Measurements from ENCODE around the gene LRRK1. TPM values are rescaled to one million over a fixed set of nuclear protein-coding genes. Genes with fewer than 3 reads are reported as not detected.

The LRRK1 gene
- total and polyA plus RNA-seq, 2 of the 4 experiments (the other 2 are of a cell fraction): 3.0 to 5.8 TPM

- Histone ChIP-seq H3K4ac (ENCODE audit: low read depth, low read length) (no peak overlapping the region), H2AK9ac (replicated peaks; ENCODE audit: low read depth, low read length, poor library complexity) (no peak overlapping the region), H2BK5ac (ENCODE audit: low read depth, low read length, poor library complexity, severe bottlenecking) (no peak overlapping the region), H3K9ac (ENCODE audit: low read depth, low read length) (no peak overlapping the region), H3K4me3 (ENCODE audit: insufficient read depth, low read depth, low read length) (no peak overlapping the region), H4K5ac (ENCODE audit: low read depth, low read length) (no peak overlapping the region), H3K9me1 (ENCODE audit: insufficient read depth, low read length) (no peaks in the 10 kb centered on the region; the same call in 1 of the 2 replicates), H2BK120ac (ENCODE audit: low read depth, low read length) (no peak overlapping the region), H4K8ac (ENCODE audit: low read depth in 2 of 2, low read length in 2 of 2) (no peak overlapping the region), H3K27me3 (ENCODE audit: control insufficient read depth, insufficient read depth, low read length) (no peaks in the 10 kb centered on the region), H3K9me3 (ENCODE audit: control insufficient read depth, insufficient read depth, low read length) (no peaks in the 10 kb centered on the region), H4K20me1 (ENCODE audit: insufficient read depth, low read length) (no peaks in the 10 kb centered on the region), H4K91ac (ENCODE audit: insufficient read depth, low read depth, low read length) (no peak overlapping the region), H2AK5ac (ENCODE audit: low read depth, low read length) (no peak overlapping the region), H3K23ac (ENCODE audit: low read depth, low read length) (no peak overlapping the region), H2BK15ac (ENCODE audit: low read depth, low read length) (no peak overlapping the region), H3K56ac (ENCODE audit: extremely low read depth, insufficient read depth, low read length) (no peak overlapping the region), H3K4me2 (ENCODE audit: low read depth, low read length) (peak overlapping the region; percentile 67), H2AFZ (replicated peaks; ENCODE audit: low read length, poor library complexity) (no peak overlapping the region), H3K4me1 (ENCODE audit: control insufficient read depth, insufficient read depth, low read length) (peaks cover 10% of the 10 kb centered on the region), H3K14ac (replicated peaks; ENCODE audit: low read depth, low read length) (no peak overlapping the region), H2BK20ac (ENCODE audit: low read depth, low read length) (no peak overlapping the region), H3K18ac (ENCODE audit: low read depth, low read length) (no peak overlapping the region), H3K79me1 (ENCODE audit: low read depth in 1 of 2, low read length in 2 of 2) (peaks cover 0 to 3% of the 10 kb centered on the region in 2 experiments; a peak in 1 of 4 replicates), H3K27ac (ENCODE audit: insufficient read depth, low read length) (no peak overlapping the region), H3K36me3 (ENCODE audit: control insufficient read depth, insufficient read depth, low read length) (no peaks in the 10 kb centered on the region)
- no TSS peak for BruUV-seq (replicated peaks)
- TF ChIP-seq POLR2A (IDR thresholded peaks at IDR 0.05; ENCODE audit: low read depth, low read length) (no peak), MAZ (IDR thresholded peaks at IDR 0.05; ENCODE audit: borderline replicate concordance, low read depth, low read length) (no peak), MAFK (IDR thresholded peaks at IDR 0.05; ENCODE audit: low read depth, low read length) (no peak), MXI1 (IDR thresholded peaks at IDR 0.05; ENCODE audit: borderline replicate concordance, low read depth, low read length) (no peak), CTCF (conservative IDR thresholded peaks at IDR 0.05; ENCODE audit: low read depth, low read length) (no peak), FOS (IDR thresholded peaks at IDR 0.05; ENCODE audit: low read depth, low read length) (no peak), RCOR1 (IDR thresholded peaks at IDR 0.05; ENCODE audit: insufficient replicate concordance, low read length) (no peak), RFX5 (IDR thresholded peaks at IDR 0.05; ENCODE audit: low read depth, low read length) (no peak), USF2 (IDR thresholded peaks at IDR 0.05; ENCODE audit: low read depth, low read length) (no peak), RAD21 (IDR thresholded peaks at IDR 0.05; ENCODE audit: low read length) (no peak), CHD1 (IDR thresholded peaks at IDR 0.05; ENCODE audit: low read depth, low read length) (no peak), SMC3 (IDR thresholded peaks at IDR 0.05; ENCODE audit: low read depth, low read length) (no peak), NFE2L2 (IDR thresholded peaks at IDR 0.05; ENCODE audit: low read depth, low read length) (no peak), CEBPB (IDR thresholded peaks at IDR 0.05; ENCODE audit: low read depth, low read length) (no peak), BHLHE40 (IDR thresholded peaks at IDR 0.05; ENCODE audit: low read depth, low read length) (no peak)
- TF ChIP-seq, protein P1, sequence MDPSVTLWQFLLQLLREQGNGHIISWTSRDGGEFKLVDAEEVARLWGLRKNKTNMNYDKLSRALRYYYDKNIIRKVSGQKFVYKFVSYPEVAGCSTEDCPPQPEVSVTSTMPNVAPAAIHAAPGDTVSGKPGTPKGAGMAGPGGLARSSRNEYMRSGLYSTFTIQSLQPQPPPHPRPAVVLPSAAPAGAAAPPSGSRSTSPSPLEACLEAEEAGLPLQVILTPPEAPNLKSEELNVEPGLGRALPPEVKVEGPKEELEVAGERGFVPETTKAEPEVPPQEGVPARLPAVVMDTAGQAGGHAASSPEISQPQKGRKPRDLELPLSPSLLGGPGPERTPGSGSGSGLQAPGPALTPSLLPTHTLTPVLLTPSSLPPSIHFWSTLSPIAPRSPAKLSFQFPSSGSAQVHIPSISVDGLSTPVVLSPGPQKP (IDR thresholded peaks at IDR 0.05; ENCODE audit: borderline replicate concordance, low read depth, low read length): no peak
- CTCF ChIA-PET: no interaction called here
- no CpG with 5 or more reads among the region's 3 CpGs for WGBS, 2 experiments (ENCODE audit: extremely low coverage in 2 of 2, insufficient read length in 1 of 2)
- intact Hi-C loops (cut with micrococcal nuclease) (no loop called here), dilution Hi-C loops (cut with HindIII; ENCODE audit: low sequenced_read_pairs, unreplicated experiment) (no loop called here), in situ Hi-C loops (cut with MboI; ENCODE audit: low sequenced_read_pairs) (no loop called here)
- no peak for DNase-seq
- ATAC-seq (ENCODE audit: low read depth): no peak
- POLR2A ChIA-PET (ENCODE audit: unreplicated experiment): no interaction called here
Observed at GRCh38 chr15:100948430-100948762, 29.2 kb downstream of the LRRK1 start.
